ENCODE measurements around the gene LTB4R2. TPM values are rescaled to one million over a fixed set of nuclear protein-coding genes. Genes with fewer than 3 reads are reported as not detected.

Gene LTB4R2
- total RNA-seq, 1 experiment from 2014 or later, result 12.9 TPM

DNA sequence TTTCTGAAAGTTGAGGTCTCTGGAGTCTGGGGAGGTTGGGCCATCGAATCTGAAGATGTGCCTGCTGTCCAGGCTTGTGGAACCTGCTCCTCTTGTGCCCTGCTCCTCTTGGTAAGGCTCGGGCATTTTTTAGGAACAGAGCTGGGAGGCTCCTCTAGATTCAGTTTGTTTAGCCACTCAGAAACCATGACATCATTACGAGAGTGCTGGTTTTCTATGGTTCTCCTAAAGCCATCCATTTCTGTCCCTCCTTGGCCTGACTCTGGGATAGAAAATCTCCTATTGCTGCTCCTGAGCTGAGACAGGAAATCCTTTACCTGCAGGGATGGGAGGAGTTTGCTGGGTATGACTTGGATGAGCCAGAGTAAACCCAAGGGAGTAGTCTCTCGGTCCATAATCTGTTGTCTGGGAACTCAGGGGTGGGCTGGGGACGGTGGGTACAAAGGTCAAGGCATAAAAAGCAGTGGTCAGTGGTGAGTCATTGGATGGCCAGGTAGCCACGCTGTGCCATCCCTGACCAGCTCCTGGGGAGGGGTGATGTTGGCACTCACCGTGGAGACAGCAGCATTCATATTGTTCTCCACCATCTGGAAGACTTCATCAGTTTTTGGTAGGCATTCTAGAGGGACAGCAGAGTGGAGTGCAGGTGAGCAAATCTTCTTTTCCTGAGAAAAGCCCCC lies 27.3 kb downstream of the LTB4R2 start:
- H3K4me1 Mint-ChIP-seq, result peaks cover 23% of the 10 kb centered on the region
- H3K27ac Mint-ChIP-seq, result no peak overlapping the region
- no peak overlapping the region for H3K4me3 Mint-ChIP-seq
- CTCF ChIA-PET, result interaction anchor here (0.8 to 17.1 kb wide), 5 partner anchors 11 to 99 kb away, joined by 3 to 518 read pairs (median 4); partner anchors contain the start of genes CBLN3, CIDEB and KHNYN
- DNase-seq (ENCODE audit: low spot score) (no peak), ATAC-seq (no peak)
- TF ChIP-seq ATF1 (CRISPR knock-in tag; IDR thresholded peaks at IDR 0.05) (no peak), OVOL2 (CRISPR knock-in tag; IDR thresholded peaks at IDR 0.05; ENCODE audit: borderline replicate concordance) (no peak), ZNF423 (CRISPR knock-in tag; IDR thresholded peaks at IDR 0.05) (no peak), IRF2 (CRISPR knock-in tag; IDR thresholded peaks at IDR 0.05; ENCODE audit: borderline replicate concordance, low read depth) (no peak), ESRRA (CRISPR knock-in tag; IDR thresholded peaks at IDR 0.05; ENCODE audit: borderline replicate concordance) (no peak), CTCF (IDR thresholded peaks at IDR 0.05) (no peak)
- POLR2A ChIA-PET, result interaction anchor here (0.6 kb wide), 1 partner anchor 23 kb away, joined by 3 read pairs; no protein-coding TSS in a partner anchor
- no peaks in the 10 kb centered on the region for H3K36me3 Mint-ChIP-seq
- peaks cover 100% of the 10 kb centered on the region for H3K27me3 Mint-ChIP-seq (ENCODE audit: low read depth)
- no peaks in the 10 kb centered on the region for H3K9me3 Mint-ChIP-seq

DNA sequence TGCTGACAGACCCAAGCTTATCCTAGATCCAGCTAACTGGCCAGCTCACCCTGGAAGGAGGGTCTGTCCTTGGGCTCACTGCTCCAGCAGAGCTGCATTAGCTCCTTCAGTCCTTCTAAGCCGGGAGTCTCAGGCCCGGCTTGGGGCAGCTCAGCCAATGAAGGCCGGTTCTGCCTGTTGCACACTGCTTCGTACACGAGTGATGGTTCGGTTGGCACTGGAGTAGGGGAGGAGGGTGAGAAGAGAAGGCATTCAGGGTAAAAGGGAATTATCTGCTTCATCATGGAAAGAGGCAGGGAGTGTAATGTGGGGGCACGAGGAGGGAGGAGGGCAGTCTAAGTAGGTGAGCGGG lies 27.9 kb downstream of the LTB4R2 start:
- H3K36me3 Mint-ChIP-seq, result no peaks in the 10 kb centered on the region
- peaks cover 100% of the 10 kb centered on the region for H3K27me3 Mint-ChIP-seq (ENCODE audit: low read depth)
- DNase-seq (ENCODE audit: low spot score) (no peak), ATAC-seq (no peak)
- ChIA-PET POLR2A (no interaction called here), CTCF (interaction anchor here (0.8 to 17.1 kb wide), 2 partner anchors 29 to 90 kb away, joined by 3 to 518 read pairs; partner anchors contain the start of genes CBLN3 and KHNYN)
- H3K27ac Mint-ChIP-seq, result no peak overlapping the region
- no peak overlapping the region for H3K4me3 Mint-ChIP-seq
- peaks cover 19% of the 10 kb centered on the region for H3K4me1 Mint-ChIP-seq
- no peaks in the 10 kb centered on the region for H3K9me3 Mint-ChIP-seq
- TF ChIP-seq ZNF671 (CRISPR knock-in tag; IDR thresholded peaks at IDR 0.05) (no peak), CREM (CRISPR knock-in tag; IDR thresholded peaks at IDR 0.05) (no peak), ZNF219 (CRISPR knock-in tag; IDR thresholded peaks at IDR 0.05; ENCODE audit: borderline replicate concordance) (no peak), SOX15 (CRISPR knock-in tag; IDR thresholded peaks at IDR 0.05) (no peak), ZNF138 (CRISPR knock-in tag; conservative IDR thresholded peaks at IDR 0.05) (no peak), HMGA2 (CRISPR knock-in tag; IDR thresholded peaks at IDR 0.05) (no peak), RELA (CRISPR knock-in tag; IDR thresholded peaks at IDR 0.05; ENCODE audit: borderline replicate concordance) (no peak), FOXJ3 (CRISPR knock-in tag; IDR thresholded peaks at IDR 0.05; ENCODE audit: borderline replicate concordance) (no peak), PRDM15 (CRISPR knock-in tag; IDR thresholded peaks at IDR 0.05) (no peak), MXD4 (CRISPR knock-in tag; IDR thresholded peaks at IDR 0.05; ENCODE audit: borderline replicate concordance) (no peak), AFF4 (CRISPR knock-in tag; IDR thresholded peaks at IDR 0.05; ENCODE audit: borderline replicate concordance) (no peak), SMAD3 (CRISPR knock-in tag; IDR thresholded peaks at IDR 0.05; ENCODE audit: borderline replicate concordance) (no peak), GABPB1 (CRISPR knock-in tag; IDR thresholded peaks at IDR 0.05) (no peak), KAT7 (CRISPR knock-in tag; IDR thresholded peaks at IDR 0.05; ENCODE audit: borderline replicate concordance) (no peak), GTF2I (CRISPR knock-in tag; conservative IDR thresholded peaks at IDR 0.05) (no peak)
- TF ChIP-seq, protein P1, sequence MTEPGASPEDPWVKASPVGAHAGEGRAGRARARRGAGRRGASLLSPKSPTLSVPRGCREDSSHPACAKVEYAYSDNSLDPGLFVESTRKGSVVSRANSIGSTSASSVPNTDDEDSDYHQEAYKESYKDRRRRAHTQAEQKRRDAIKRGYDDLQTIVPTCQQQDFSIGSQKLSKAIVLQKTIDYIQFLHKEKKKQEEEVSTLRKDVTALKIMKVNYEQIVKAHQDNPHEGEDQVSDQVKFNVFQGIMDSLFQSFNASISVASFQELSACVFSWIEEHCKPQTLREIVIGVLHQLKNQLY (CRISPR knock-in tag; IDR thresholded peaks at IDR 0.05), result no peak
- TF ChIP-seq, protein P2, sequence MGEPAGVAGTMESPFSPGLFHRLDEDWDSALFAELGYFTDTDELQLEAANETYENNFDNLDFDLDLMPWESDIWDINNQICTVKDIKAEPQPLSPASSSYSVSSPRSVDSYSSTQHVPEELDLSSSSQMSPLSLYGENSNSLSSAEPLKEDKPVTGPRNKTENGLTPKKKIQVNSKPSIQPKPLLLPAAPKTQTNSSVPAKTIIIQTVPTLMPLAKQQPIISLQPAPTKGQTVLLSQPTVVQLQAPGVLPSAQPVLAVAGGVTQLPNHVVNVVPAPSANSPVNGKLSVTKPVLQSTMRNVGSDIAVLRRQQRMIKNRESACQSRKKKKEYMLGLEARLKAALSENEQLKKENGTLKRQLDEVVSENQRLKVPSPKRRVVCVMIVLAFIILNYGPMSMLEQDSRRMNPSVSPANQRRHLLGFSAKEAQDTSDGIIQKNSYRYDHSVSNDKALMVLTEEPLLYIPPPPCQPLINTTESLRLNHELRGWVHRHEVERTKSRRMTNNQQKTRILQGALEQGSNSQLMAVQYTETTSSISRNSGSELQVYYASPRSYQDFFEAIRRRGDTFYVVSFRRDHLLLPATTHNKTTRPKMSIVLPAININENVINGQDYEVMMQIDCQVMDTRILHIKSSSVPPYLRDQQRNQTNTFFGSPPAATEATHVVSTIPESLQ (CRISPR knock-in tag; IDR thresholded peaks at IDR 0.05), result no peak

Measured in WTC11 (cell line).